ENCODE results near the gene S100PBP.
"Not testable (repeated sequence)": the region's sequence is repeated elsewhere in the genome, so short reads cannot be mapped to it uniquely, and the experiment has no call there.

Gene S100PBP

GRCh38 chr1:32798191-32798590, 19.3 kb upstream of the S100PBP start:
- DNase-seq (ENCODE audit: low read depth in 1 of 2, low spot score in 1 of 2) = no peak
- TF ChIP-seq JUND (IDR thresholded peaks at IDR 0.05; ENCODE audit: low read depth) = no peak
- in situ Hi-C loops (cut with HindIII; ENCODE audit: low pct_unique_long_range_greater_than_20kb, low sequenced_read_pairs) = no loop called here

GRCh38 chr1:32798679-32799416, 18.6 kb upstream of the S100PBP start:
- TF ChIP-seq JUND (IDR thresholded peaks at IDR 0.05; ENCODE audit: low read depth) = no peak
- DNase-seq (ENCODE audit: low read depth in 1 of 2, low spot score in 1 of 2) = no peak
- in situ Hi-C loops (cut with HindIII; ENCODE audit: low pct_unique_long_range_greater_than_20kb, low sequenced_read_pairs) = no loop called here

- no peak for DNase-seq (ENCODE audit: low read depth in 1 of 2, low spot score in 1 of 2)
- in situ Hi-C loops (cut with HindIII; ENCODE audit: low pct_unique_long_range_greater_than_20kb, low sequenced_read_pairs) = no loop called here
- TF ChIP-seq JUND (IDR thresholded peaks at IDR 0.05; ENCODE audit: low read depth) = no peak
Measured at GRCh38 chr1:32801096-32801715, 16.2 kb upstream of the S100PBP start.

- in situ Hi-C loops (cut with HindIII; ENCODE audit: low pct_unique_long_range_greater_than_20kb, low sequenced_read_pairs) = not testable (repeated sequence)
Measured at GRCh38 chr1:32804460-32804859, 13.0 kb upstream of the S100PBP start.

GRCh38 chr1:32806290-32806689, 11.2 kb upstream of the S100PBP start:
- no peak for DNase-seq (ENCODE audit: low read depth in 1 of 2, low spot score in 1 of 2)

More at GRCh38 chr1:32804460-32804859, 13.0 kb upstream of the S100PBP start:
- DNase-seq (ENCODE audit: low read depth in 1 of 2, low spot score in 1 of 2) = not testable (repeated sequence)

GRCh38 chr1:32806910-32807523, 10.4 kb upstream of the S100PBP start:
- in situ Hi-C loops (cut with HindIII; ENCODE audit: low pct_unique_long_range_greater_than_20kb, low sequenced_read_pairs) = no loop called here
- no peak for DNase-seq (ENCODE audit: low read depth in 1 of 2, low spot score in 1 of 2)
- no peak for TF ChIP-seq JUND (IDR thresholded peaks at IDR 0.05; ENCODE audit: low read depth)

More at GRCh38 chr1:32806290-32806689, 11.2 kb upstream of the S100PBP start:
- TF ChIP-seq JUND (IDR thresholded peaks at IDR 0.05; ENCODE audit: low read depth) = no peak
- in situ Hi-C loops (cut with HindIII; ENCODE audit: low pct_unique_long_range_greater_than_20kb, low sequenced_read_pairs) = no loop called here

- in situ Hi-C loops (cut with HindIII; ENCODE audit: low pct_unique_long_range_greater_than_20kb, low sequenced_read_pairs) = no loop called here
Measured at GRCh38 chr1:32808580-32808979, 8.9 kb upstream of the S100PBP start.

GRCh38 chr1:32810358-32810757, 7.1 kb upstream of the S100PBP start:
- in situ Hi-C loops (cut with HindIII; ENCODE audit: low pct_unique_long_range_greater_than_20kb, low sequenced_read_pairs) = no loop called here

More at GRCh38 chr1:32808580-32808979, 8.9 kb upstream of the S100PBP start:
- no peak for TF ChIP-seq JUND (IDR thresholded peaks at IDR 0.05; ENCODE audit: low read depth)
- no peak for DNase-seq (ENCODE audit: low read depth in 1 of 2, low spot score in 1 of 2)

GRCh38 chr1:32811265-32811664, 6.2 kb upstream of the S100PBP start:
- no peak for TF ChIP-seq JUND (IDR thresholded peaks at IDR 0.05; ENCODE audit: low read depth)
- in situ Hi-C loops (cut with HindIII; ENCODE audit: low pct_unique_long_range_greater_than_20kb, low sequenced_read_pairs) = no loop called here
- no peak for DNase-seq (ENCODE audit: low read depth in 1 of 2, low spot score in 1 of 2)

More at GRCh38 chr1:32810358-32810757, 7.1 kb upstream of the S100PBP start:
- TF ChIP-seq JUND (IDR thresholded peaks at IDR 0.05; ENCODE audit: low read depth) = no peak
- no peak for DNase-seq (ENCODE audit: low read depth in 1 of 2, low spot score in 1 of 2)

- in situ Hi-C loops (cut with HindIII; ENCODE audit: low pct_unique_long_range_greater_than_20kb, low sequenced_read_pairs) = no loop called here
- peak in 1 of 2 experiments; percentile 39 for DNase-seq (ENCODE audit: low read depth in 1 of 2, low spot score in 1 of 2)
- no peak for TF ChIP-seq JUND (IDR thresholded peaks at IDR 0.05; ENCODE audit: low read depth)
Measured at GRCh38 chr1:32811917-32812316, 5.5 kb upstream of the S100PBP start.

- TF ChIP-seq JUND (IDR thresholded peaks at IDR 0.05; ENCODE audit: low read depth) = no peak
- DNase-seq (ENCODE audit: low read depth in 1 of 2, low spot score in 1 of 2) = no peak
- in situ Hi-C loops (cut with HindIII; ENCODE audit: low pct_unique_long_range_greater_than_20kb, low sequenced_read_pairs) = no loop called here
Measured at GRCh38 chr1:32813941-32814739, 3.3 kb upstream of the S100PBP start.

GRCh38 chr1:32816676-32817158, 736 bp upstream of the S100PBP start:
- in situ Hi-C loops (cut with HindIII; ENCODE audit: low pct_unique_long_range_greater_than_20kb, low sequenced_read_pairs) = no loop called here
- no peak for TF ChIP-seq JUND (IDR thresholded peaks at IDR 0.05; ENCODE audit: low read depth)
- DNase-seq (ENCODE audit: low read depth in 1 of 2, low spot score in 1 of 2) = peak; percentile 16 to 18
